Activated naive CD4-positive, alpha-beta T cell treated with anti-CD3 and anti-CD28 coated beads, Interleukin-2, amount 50 U/mL, for 16 hours (primary cell): ENCODE measurements around the gene PRDM1.

Source experiments
- DNase-seq: peaks from one replicate; pipeline ENCODE4 v3.0.0-alpha.2; 2020

The PRDM1 gene

DNA sequence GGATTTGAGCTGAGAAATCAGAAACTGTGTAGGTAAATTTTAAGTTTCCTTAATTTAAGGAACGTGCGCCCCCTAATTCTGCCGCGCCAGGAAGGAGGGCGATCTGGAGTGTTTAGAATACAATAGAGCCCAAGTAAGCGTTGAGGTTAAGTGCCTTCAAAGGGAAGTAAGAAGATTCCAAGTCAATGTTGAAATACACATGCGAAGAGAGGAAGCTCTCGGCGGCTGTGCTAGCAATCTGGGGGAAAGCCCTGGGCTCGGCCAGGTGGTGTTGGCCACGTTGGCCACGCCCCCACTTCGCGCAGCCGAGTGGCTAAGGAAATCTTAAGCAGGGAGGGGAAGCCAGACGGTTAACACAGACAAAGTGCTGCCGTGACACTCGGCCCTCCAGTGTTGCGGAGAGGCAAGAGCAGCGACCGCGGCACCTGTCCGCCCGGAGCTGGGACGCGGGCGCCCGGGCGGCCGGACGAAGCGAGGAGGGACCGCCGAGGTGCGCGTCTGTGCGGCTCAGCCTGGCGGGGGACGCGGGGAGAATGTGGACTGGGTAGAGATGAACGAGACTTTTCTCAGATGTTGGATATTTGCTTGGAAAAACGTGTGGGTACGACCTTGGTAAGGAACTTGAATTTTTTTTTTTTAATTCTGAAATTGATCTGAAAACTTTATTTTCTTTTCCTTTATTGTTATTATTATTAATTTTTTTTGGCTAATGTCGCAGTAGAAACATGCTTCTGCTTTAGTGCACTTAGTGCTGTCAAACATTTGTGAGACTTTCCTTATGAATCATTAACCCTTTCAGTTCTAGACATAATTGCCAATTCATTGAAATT is at the start of gene PRDM1:
PRDM1 (plus strand) TSS at position 353 of the 830 bp plus-strand sequence; CDS start at position 571, 218 bp downstream.
- DNase-seq = peak; percentile 65

DNA sequence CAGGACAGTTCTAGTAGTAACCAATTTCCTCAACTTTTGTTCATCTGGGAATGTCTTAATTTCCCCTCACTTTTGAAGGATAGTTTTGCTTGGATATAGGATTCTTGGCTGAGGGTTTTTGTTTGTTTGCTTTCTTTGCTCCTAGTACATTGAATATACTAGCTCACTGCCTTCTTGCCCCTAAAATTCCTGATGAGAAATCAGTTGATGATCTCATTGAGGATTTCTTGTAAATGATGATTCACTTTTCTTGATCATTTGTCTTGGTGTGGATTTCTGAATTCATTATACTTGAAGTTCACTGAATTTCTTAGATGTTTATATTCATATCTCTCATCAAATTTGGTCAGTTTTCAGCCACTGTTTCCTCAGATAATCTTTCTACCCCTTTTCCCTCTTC is 49.1 kb upstream of the PRDM1 start:
- no peak for DNase-seq

DNA sequence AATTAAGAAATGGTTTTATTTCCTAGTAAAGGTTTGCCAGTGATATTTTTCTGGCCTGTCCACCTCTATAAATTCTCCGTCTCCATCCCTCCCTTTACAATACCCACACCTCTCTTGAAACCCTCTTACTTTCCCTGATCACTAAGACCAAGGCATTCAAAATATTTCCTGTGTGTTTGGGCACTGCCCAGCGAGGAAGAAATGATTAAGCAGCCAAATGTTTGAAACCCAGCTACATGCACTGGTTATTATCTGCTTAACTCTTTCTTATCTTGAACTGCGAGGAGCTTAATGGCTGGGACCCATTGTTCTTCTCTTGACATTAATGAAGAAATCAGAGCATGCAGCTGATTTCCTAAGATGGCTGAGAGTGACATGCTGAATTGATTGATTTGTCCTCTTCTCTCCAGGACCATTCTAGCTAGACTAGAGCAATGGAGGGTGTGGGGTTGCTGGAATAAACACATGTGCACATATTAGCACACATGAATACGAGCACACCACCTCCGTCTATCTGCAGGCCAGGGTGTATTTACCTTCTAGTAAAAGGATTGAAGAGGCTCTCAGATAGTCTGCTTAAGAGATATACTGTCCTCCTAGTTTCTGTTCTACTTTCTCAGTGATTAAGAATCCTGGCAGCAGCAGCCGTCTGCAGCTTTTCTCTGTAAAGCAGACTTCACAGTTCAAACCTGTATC is 46.1 kb upstream of the PRDM1 start:
- no peak for DNase-seq

DNA sequence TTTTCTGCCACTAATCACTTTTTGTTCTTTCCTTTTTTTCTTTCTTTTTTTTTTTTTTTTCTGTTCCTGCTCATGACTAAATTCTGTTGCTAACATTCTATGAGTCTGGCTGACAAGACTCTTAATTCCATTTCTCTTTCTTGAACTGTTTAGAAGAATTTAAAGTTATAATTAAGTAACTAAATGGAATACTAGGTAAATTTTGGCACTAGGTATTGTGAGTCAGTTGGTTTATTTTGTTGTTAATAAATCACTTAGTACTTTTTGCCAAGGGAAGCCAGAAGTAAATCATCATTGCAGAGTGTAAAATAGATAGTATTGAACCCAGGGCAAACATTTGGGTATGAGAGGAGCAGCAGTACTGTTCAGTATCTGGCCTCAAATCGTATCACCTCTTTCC is 42.0 kb upstream of the PRDM1 start:
- no peak for DNase-seq

DNA sequence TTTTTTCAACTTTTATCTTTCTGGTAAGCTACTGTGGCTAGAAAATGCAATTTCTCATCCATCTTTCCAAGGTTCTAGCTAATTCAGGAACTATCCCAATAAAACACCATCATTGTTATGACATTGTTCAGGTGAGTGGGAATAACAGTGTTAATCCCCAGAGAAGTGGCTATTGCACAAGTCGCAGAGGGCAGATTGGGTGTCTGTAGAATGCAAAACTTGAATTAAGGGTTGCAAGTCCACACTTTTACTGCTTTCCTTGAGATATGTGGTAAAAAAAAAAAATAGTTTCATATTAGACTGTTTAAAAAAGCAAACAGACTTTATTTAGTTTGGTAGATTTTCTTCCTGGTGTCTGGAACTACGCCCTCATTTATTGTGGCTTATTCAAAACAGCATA is 41.1 kb upstream of the PRDM1 start:
- no peak for DNase-seq

DNA sequence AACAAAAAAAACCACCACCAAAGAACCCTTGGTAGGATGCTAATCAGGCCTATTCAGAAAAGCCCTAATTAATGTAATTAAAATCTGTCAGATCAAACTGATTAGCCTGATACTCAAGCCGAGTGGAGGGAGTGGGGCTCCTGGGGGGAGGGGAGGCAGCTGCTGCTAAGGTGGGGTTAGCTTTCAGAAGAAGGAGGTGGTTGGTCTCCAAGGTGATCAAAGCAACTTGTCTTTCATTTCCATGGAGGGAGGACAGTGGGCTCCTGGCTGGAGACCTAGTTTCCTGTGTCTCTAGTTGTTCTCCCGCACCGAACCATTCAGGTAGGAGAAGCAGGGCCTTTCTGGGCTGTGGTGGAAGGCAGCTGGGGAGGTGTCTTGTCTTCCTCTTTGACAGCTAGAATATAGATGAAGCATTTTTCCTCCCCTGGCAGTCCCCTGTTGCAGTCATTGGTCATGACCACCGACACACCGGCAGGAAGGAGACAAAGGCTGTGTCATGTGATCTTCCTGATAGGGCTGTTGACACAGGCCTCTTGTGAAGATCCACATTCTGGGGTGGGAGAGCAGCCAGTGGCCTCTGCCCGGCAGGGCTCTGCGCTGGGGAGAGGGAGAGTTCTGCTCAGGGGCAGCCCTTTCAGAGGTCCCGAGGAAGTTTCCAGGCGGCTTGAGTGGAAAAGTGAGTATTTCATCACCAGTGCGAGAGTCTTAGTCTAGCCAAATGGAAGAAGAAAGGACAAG is 39.9 kb upstream of the PRDM1 start:
- no peak for DNase-seq

DNA sequence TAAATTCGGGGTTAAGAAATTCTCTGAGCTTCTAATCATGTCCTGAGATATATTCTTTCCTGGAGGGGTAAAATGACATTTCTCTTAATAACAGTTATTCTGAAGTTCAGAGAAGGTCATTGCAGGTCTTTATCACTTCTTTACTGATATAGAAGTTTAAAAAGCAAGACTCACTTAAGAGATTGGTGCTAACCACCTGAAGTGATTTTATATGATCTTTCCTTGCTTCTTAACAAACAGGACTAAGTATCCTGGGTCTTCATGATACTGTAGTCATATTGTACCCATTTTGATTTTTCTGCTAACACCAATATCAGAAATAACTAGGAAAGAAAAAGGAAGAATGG is 39.3 kb upstream of the PRDM1 start:
- no peak for DNase-seq

DNA sequence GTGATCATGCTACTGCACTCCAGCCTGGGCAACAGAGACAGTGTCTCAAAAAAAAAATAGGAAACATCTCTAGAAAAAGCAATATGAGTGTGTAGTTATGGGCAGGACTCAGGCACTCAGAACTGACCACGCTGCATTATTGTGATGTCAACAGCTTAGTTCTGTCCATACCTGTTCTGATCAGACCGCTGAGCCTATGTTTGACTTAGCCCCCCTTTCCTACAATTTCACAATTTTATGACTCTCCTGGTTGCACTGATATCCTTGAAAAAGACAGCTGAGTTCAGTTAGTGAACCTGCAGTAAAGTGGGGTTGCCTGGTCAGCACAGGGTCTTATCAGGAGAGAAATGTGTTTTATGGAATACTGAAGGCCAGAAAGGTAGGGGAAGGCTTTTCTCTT is 37.8 kb upstream of the PRDM1 start:
- DNase-seq = no peak

DNA sequence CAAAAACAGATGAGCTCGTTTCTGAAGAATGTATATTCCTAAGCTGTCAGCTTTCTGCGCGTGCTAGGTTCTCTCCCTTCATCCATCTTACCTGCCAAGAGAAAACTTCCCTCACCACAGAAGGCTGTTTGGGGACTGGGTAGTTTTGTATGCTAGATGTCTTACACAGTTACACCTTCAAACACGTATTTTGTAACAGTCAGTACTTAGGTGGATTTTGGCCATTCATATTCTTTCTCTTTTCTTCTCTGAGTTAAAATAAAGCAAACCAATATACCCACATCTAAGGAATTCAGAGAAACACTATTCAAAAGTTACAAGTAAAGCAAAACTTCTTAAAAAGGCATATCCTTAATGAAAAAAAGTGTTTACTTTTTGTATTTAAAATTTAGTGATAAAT is 35.6 kb upstream of the PRDM1 start:
- no peak for DNase-seq

DNA sequence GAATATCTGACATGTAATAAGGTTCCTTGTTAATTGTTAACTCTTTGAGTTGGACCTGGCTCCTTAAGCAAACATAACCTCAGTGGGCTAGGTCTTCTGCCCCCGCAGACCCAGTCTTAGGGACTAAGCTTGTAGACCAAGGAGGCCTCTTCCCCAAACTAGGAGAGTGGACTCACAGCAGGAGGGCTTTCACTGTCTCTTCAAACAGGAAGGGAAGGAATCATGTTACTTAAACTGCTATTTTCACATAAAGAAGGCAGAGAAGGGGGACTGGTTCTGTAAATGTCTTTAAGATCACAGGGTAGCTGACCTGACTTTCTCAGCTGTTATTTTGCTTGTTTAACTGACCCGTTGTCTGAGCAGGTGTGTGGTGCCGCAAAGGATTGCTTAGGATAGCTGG is 34.9 kb upstream of the PRDM1 start:
- DNase-seq = no peak

DNA sequence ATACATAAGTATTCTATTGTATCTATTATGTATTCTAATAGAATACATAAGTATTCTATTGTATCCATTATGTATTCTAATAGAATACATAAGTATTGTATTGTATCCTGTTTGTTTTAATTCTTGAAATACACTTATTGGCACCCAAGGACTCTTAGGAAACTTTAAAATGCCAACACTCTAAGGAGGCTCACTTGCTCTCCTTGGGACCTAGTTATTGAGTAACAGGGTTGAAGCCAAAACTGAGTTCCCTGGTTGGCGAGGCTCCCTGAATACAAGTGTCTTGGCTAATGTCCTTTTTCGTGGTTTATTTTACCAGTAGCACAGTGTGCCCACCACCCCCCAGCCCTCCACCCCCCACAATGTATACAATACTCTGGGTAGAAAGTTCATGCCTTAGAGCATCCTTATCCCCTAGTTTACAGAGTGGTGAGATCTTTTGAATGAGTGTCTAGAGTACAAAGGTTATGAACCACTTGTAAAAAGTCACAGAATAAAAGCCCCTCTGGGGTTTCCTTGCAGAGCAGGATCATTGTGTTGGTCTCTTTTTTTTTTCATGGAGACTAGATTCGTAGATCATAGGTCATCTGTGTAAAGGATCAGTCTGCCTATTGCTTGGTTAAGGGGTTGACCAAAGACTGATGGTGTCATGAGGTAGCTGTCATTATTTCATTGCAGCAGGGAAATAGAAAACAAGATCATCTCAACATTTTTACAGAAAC is 32.5 kb upstream of the PRDM1 start:
- no peak for DNase-seq

DNA sequence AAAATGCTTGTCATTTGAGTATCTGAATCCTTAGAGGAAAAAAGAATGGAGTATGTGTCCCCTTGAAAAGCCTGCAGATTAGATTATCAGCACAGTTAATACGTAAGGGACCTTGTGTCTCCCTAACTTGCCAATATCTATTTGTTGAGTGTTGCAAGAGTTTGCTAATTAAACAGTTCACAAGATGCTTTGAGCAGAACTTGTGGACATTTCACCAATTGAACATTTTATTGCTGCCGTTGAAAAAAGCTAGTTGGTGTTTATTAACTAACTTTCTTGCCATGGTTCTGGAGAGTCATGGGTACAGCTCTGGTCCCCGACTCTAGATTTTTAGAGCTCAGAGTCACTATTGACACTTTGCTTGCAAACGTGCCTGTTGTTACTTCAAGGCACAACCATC is 30.6 kb upstream of the PRDM1 start:
- DNase-seq = no peak

DNA sequence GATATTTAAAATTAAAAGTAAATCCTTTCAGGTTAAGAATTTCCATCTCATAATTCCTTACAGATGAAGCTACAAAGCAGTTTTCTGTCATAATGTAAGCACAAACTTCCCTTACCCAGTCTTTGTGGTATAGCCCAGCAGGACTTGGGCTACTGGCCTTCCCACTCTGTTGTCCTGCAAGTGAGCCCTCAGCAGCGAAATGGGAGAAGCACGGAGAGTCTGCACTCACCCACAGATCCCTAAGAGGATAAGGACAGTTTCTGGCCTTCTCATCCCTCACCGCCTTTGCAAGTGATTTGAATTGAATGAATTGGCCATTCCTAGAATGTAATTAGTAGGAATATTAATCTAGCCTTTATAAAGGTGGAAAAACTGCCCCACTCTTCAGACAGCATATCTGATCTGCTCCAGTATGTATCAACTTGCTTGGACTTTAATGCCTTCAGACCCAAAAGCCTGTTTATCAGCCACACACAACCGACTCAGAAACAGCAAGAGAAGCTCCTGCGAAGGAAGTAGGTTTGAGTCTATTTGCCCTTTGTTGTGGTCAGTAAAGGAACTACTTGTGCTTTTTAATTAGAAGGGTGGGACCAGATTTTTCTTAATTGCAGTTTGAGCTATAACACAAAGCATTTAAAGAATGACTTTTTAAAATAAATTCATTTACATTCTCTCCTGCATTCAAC is 29.9 kb upstream of the PRDM1 start:
- no peak for DNase-seq

DNA sequence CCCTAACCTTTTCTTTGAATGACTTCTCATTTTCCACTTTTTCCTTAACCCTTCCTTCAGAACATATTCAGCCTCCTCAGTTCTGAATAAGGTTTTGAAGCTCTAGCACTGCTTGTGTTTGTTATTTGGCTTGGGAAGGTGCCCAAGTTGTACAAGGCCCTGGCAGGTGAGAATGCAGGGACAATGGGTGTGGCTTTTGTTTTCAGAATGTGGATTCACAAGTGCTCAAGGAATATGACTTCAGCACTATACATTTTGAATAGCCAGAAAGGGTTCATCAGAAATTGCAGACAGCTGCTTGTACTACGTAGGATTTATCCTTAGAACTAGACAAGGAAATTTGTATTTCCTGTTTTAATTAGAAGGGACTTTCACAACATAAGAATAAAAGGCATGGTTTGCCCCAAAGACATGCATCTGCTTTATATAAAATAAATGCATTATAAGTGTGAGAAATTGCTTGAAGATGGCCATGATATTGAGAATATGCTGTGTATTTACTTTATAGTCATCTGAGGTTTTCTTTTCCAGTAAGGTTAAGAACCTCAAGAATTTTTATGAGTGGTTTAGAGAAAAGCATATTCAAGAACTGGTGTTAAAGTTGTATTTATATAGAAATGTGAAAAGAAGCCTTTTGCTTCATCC is 29.3 kb upstream of the PRDM1 start:
- DNase-seq = no peak

DNA sequence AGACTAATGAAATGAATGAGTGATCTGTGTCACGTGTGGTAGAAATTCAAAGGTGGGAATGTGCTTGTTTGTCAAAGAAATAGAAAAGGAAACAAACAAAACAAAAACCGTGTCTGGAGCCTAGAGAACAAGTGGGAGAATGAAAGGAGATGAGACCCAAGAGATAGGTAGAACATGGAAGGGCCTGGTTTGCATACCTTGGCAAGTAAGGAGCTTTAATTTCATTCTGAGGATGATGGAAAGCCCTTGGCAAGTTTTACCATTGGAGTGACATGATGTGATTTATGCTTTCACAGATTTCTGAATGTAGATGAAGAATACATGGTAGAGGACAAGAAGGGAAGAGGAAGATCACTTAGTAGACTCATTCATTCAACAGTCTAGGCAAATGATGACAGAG is 26.8 kb upstream of the PRDM1 start:
- no peak for DNase-seq

DNA sequence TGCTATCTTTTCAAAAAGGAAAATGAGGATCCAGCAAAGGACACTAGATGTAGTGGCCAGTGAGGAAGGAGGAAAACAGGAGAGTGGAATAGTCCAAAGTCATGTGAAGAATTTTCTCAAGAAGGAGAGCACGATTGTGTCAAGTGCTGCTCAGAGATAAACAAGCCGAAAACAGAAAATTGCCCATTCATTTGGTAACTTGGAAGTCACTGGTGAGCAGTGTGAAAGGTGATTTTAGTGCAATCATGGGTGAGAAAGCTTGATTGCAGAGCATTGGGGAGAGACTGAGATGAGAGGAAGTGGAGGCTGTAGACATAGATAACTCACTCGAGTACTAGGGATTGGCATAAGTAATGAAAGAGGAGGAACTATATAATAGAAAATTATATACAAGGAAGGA is 26.0 kb upstream of the PRDM1 start:
- no peak for DNase-seq

DNA sequence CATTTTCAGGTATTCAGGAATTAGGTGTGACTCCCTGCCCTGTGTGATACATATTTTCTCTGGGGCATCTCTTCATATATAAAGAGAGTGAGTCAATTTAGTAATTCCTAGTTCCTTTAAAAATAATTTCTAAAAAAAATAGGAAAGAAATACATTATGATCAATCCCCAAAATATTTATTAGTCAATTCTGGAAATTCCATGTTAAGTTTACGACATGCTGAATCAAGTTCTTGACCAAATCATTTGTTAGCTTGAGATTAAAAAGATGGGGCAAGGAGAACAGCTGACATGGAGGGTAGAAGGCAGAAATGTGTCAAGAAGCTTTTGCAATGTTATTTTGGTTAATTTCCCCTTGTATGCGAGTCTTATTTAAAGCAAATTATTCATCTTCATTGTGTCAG is 22.7 kb upstream of the PRDM1 start:
- no peak for DNase-seq

DNA sequence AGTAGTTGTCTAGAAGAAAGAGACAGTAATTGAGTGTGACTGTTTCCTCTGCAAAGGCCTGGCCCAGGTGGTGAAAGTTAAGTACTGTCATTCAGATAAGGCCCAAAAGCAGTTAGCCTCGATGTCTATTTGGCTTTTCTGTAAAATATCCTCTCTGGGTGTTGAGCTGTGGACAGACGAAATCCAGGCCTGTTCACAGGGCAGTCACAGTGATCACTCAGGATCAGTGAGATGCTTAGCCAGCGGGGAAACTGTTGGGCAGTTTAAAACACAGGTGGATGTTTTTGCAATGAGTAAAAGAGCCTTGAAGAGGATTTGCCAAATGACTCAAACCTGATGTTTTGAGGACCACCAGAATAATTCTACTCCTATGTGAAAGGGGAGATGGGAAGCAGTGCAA is 22.0 kb upstream of the PRDM1 start:
- DNase-seq = no peak

DNA sequence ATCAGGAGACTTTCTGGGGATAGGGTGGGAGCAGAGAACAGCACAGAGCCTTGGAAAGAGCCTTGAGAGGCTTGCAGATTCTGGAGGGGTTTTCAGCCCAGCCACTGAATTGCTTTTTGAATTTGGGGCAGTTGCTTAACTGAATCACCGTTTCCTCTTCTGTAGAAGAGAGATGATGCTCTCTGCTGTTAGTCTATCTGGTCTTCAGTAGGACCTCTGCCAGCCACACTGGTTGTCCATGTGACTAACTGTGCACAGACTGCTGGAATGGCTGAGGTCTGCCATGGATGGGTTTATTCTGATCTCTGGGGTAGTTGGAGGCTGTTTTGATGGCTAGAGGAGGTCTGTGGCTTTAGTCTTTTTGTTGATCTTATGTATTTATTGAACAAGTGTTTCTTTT is 21.4 kb upstream of the PRDM1 start:
- DNase-seq = no peak

DNA sequence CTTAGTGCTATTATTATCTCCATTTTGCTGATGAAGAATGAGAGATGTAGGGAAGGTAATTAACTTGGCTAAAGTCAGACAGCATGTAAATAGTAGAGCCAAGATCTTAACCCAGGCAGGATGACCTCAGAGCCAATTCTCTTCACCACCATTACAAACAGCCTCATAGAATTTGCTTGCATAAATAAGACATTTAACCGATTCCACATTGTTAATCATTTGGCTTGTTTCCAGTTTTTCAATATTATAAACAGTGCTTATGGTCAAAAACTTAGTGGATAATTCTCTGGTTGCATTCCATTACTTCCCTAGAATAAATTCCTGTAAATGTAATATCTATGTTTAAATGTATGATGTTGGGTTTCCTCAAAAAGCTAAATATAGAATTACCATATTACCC is 19.1 kb upstream of the PRDM1 start:
- DNase-seq = no peak

DNA sequence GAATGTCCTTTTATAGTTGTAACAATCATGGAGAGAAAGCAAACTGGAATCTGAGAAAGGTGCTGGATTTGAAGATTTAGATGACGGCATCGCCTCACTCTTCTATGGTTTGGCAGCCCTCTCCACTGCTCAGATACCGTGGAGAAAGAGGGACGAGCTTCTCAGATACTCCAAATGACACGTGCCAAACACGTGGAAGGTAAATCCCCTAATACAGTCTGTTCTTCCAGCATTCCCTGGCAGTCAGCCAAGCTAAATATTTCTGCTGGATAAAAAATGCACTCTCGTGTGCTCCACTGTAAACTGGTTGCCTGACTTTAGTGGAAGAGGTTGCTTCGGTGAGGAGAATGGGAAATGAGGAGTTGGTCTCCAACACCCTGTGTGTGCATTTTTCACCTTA is 16.7 kb upstream of the PRDM1 start:
- DNase-seq = no peak

DNA sequence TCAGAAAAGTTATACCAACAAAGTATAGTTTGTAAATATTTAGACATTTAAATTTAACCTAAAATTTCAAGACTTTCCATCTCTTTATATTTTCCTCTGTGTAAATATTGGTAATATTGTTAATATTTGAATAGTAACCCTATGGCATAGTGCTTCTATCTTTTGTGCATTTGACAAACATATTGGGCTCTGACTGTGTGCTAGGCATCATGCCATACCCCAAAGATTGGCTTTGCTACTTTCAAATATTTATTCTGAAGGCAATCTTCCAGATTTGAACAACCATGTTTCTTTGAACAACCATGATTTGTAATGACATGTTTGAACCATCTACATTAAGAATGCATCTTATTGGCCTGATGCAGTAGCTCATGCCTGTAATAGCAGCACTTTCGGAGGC is 15.5 kb upstream of the PRDM1 start:
- DNase-seq = no peak
